ENCODE data around the gene SCLT1.

Gene SCLT1

DNA sequence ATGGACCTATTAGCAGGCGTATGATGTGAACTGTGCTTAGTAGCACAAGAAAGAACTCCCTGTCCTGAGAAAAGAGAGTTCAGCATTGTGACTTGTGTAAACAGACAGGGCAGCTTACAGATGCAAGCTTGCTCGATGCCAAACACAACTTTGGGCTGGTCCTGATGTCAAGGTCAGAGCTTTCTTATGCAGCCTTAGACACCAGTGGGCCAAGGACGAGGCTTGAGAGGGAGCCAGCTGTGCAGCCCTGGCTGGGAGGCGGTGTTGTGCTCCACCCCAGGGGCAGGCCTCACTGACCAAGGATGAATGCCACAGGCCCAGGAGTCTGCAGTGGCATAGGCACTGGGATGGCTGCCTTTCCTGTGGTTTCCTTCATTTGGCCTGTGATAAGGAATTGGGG lies 248.4 kb downstream of the SCLT1 start:
- TF ChIP-seq, protein P1, sequence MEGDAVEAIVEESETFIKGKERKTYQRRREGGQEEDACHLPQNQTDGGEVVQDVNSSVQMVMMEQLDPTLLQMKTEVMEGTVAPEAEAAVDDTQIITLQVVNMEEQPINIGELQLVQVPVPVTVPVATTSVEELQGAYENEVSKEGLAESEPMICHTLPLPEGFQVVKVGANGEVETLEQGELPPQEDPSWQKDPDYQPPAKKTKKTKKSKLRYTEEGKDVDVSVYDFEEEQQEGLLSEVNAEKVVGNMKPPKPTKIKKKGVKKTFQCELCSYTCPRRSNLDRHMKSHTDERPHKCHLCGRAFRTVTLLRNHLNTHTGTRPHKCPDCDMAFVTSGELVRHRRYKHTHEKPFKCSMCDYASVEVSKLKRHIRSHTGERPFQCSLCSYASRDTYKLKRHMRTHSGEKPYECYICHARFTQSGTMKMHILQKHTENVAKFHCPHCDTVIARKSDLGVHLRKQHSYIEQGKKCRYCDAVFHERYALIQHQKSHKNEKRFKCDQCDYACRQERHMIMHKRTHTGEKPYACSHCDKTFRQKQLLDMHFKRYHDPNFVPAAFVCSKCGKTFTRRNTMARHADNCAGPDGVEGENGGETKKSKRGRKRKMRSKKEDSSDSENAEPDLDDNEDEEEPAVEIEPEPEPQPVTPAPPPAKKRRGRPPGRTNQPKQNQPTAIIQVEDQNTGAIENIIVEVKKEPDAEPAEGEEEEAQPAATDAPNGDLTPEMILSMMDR (IDR thresholded peaks at IDR 0.05; ENCODE audit: low read length, missing control alignments) = no peak
- no peak for DNase-seq (ENCODE audit: low read depth)
- no peak overlapping the region for H3K4me3 ChIP-seq (replicated peaks; ENCODE audit: low read depth, low read length)

DNA sequence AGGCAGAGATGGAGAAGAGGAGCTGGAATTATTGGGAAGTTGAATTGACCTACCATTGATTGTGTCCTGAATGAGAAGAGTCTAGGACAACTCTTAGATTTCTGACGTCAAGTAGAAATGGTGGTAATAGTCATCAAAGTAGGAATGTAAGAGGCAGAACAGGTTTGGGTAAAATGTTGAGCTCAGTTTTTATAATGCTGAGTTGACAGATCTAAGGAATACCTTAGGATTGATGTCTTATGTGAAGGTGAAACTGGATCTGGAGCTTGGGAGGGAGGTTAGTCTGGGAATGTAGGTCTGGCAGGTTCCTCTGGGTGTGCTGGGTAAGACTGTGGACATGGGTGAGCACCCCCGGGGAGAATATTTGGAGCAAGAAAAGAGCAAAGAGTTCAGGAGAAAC lies 251.9 kb downstream of the SCLT1 start:
- DNase-seq (ENCODE audit: low read depth) = no peak
- no peak overlapping the region for H3K4me3 ChIP-seq (replicated peaks; ENCODE audit: low read depth, low read length)
- TF ChIP-seq, protein P1 (IDR thresholded peaks at IDR 0.05; ENCODE audit: low read length, missing control alignments) = no peak

DNA sequence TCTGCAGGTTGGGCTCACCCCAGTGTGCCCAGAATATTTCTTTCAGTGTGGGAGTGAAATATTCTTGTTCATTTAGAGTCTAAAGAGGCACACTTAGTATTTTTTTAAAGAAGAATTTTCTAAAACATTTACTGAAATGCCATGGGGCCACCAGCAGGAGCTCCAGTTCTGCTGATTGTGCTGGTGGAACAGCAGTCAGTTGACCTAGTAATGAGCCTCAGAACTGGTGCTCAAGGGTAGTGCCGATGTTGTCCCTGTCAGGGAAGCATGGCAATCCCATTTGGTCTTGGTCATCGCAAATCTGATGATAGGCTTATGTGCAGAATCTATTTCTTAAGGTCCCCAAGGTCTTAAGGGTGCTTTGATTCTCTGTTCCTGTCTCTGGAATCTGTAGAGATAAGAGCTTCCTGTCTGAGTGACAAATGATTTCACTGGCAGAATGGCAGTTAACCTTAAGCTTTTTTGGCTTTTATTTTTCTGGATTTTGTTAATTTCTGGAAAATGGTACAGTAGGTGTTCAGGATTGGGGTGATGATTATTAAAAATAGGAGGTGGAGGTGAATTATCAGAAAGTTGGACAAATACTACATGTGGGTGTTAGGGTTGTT lies 252.5 kb downstream of the SCLT1 start:
- no peak overlapping the region for H3K4me3 ChIP-seq (replicated peaks; ENCODE audit: low read depth, low read length)
- TF ChIP-seq, protein P1 (IDR thresholded peaks at IDR 0.05; ENCODE audit: low read length, missing control alignments) = peak; percentile 4
- no peak for DNase-seq (ENCODE audit: low read depth)

- TF ChIP-seq, protein P1 (IDR thresholded peaks at IDR 0.05; ENCODE audit: low read length, missing control alignments) = no peak
- no peak for DNase-seq (ENCODE audit: low read depth)
- no peak overlapping the region for H3K4me3 ChIP-seq (replicated peaks; ENCODE audit: low read depth, low read length)
Observed at GRCh38 chr4:128837679-128838078, 255.7 kb downstream of the SCLT1 start.

DNA sequence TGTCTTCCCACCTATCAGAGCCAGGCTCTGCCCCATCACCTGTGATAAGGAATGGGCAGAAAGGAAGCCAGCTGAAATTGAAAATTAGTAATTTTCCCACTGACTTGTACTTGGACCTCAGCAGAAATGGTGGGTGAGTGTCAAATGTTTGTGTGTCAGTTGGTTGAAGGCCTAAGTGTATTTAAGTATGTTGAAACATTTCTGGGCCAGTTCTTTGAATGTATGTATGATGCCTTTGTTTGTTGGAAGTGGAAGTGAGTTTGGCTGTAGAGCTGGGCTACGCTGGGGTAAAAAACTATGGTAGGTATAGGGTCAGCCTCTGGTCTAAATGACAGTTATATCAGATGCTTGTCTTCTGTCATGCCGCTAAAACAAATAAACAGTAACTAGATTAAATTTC lies 256.1 kb downstream of the SCLT1 start:
- DNase-seq (ENCODE audit: low read depth) = no peak

GRCh38 chr4:128835498-128836222 lies 257.7 kb downstream of the SCLT1 start:
- DNase-seq (ENCODE audit: low read depth) = peak; percentile 61
- TF ChIP-seq, protein P1 (IDR thresholded peaks at IDR 0.05; ENCODE audit: low read length, missing control alignments) = no peak

More for the DNA sequence above, 256.1 kb downstream of the SCLT1 start:
- H3K4me3 ChIP-seq (replicated peaks; ENCODE audit: low read depth, low read length) = no peak overlapping the region
- TF ChIP-seq, protein P1 (IDR thresholded peaks at IDR 0.05; ENCODE audit: low read length, missing control alignments) = no peak

More at GRCh38 chr4:128835498-128836222, 257.7 kb downstream of the SCLT1 start:
- no peak overlapping the region for H3K4me3 ChIP-seq (replicated peaks; ENCODE audit: low read depth, low read length)
